ENCODE measurements around the gene FHAD1. TPM values are rescaled to one million over a fixed set of nuclear protein-coding genes. Genes with fewer than 3 reads are reported as not detected.

Gene FHAD1
- total RNA-seq (2016; rRNA removed; fragmentation: Illumina TruSeq; extraction: Trizol) (not detected in 2 replicates), polyA plus RNA-seq (2011; rRNA removed) (not detected in 2 replicates), polyA minus RNA-seq (2011; rRNA and poly(A)+ RNA removed; ENCODE audit: low replicate concordance) (0.04 and 0.80 TPM in 2 replicates), Bru-seq, nascent RNA (percentile 8 among the genes with signal in this experiment), BruChase-seq, experiment 1, labeled RNA remaining after a 6-hour chase (percentile 7 among the genes with signal in this experiment), BruChase-seq, experiment 2, labeled RNA remaining after a 2-hour chase (percentile 6 among the genes with signal in this experiment)
- not detected in 2 replicates for total RNA-seq (2016; cell fraction: cytosol; rRNA removed; fragmentation: Illumina TruSeq; extraction: Trizol; ENCODE audit: low read depth)
- total RNA-seq (2016; cell fraction: insoluble cytoplasmic fraction; rRNA removed; fragmentation: Illumina TruSeq; extraction: Trizol) = not detected in 2 replicates
- total RNA-seq (2016; cell fraction: membrane; rRNA removed; fragmentation: Illumina TruSeq; extraction: Trizol) = not detected in 2 replicates
- not detected in 2 replicates for total RNA-seq (2016; cell fraction: nucleus; rRNA removed; fragmentation: Illumina TruSeq; extraction: Trizol)
- polyA plus RNA-seq (2011; cell fraction: cytosol; rRNA removed) = 0.01 and 0.03 TPM in 2 replicates
- polyA plus RNA-seq (2011; cell fraction: nucleus; rRNA removed) = 0.03 and 0.08 TPM in 2 replicates
- polyA plus RNA-seq (2012) = 0.08 and 0.11 TPM in 2 replicates
- not detected in 2 replicates for polyA plus RNA-seq (2016; cell fraction: cytosol; fragmentation: Illumina TruSeq; extraction: Trizol; ENCODE audit: low read depth)
- polyA plus RNA-seq (2016; cell fraction: insoluble cytoplasmic fraction; fragmentation: Illumina TruSeq; extraction: Trizol; ENCODE audit: low read depth) = not detected in 2 replicates
- not detected in 2 replicates for polyA plus RNA-seq (2016; cell fraction: membrane; fragmentation: Illumina TruSeq; extraction: Trizol; ENCODE audit: low read depth)
- polyA plus RNA-seq (2016; cell fraction: nucleus; fragmentation: Illumina TruSeq; extraction: Trizol; ENCODE audit: insufficient read depth, low read depth) = 0.27 TPM in 1 of 2 replicates, not detected in the other
- polyA minus RNA-seq (2011; cell fraction: cytosol; rRNA and poly(A)+ RNA removed) = not detected in 2 replicates
- polyA minus RNA-seq (2011; cell fraction: nucleus; rRNA and poly(A)+ RNA removed) = not detected in 2 replicates
- long read RNA-seq, experiment 1 = 0 reads
- long read RNA-seq, experiment 2 = 0 reads

- FAIRE-seq (no peak), ATAC-seq (peak; percentile 63), DNase-seq (ENCODE audit: low spot score) (no peak)
- no peak within 1 kb of the TSS for H2AFZ ChIP-seq (ENCODE audit: low read length)
- in situ Hi-C loops (cut with HindIII; ENCODE audit: extremely low pct_ligation_motif_present, low pct_unique_long_range_greater_than_20kb) = no loop called here
- no peaks in the 10 kb centered on the region for H3K9me3 ChIP-seq (ENCODE audit: low read length)
- peaks cover 3 to 59% of the 10 kb centered on the region in 2 experiments; a peak in 4 of 5 replicates for H3K27me3 ChIP-seq (ENCODE audit: control insufficient read depth in 1 of 2, insufficient read depth in 2 of 2, low read length in 2 of 2)
- H3K79me2 ChIP-seq (ENCODE audit: insufficient read depth, low read length) = no peaks in the 10 kb centered on the region
- intact Hi-C loops (cut with micrococcal nuclease; ENCODE audit: unreplicated experiment) = no loop called here
- WGBS (ENCODE audit: low lambda C conversion rate) = 41% methylated on average over 31 of the region's 55 CpGs
- ChIA-PET POLR2A (no interaction called here), CTCF (ENCODE audit: low intra/inter-chr PET ratio, low total read pairs) (no interaction called here)
- H3K36me3 ChIP-seq (replicated peaks in 1 of 2; ENCODE audit: control insufficient read depth in 1 of 2, insufficient read depth in 2 of 2, low read length in 2 of 2) = no peaks in the 10 kb centered on the region
- peaks cover 14% of the 10 kb centered on the region for H3K4me1 ChIP-seq (ENCODE audit: insufficient read depth, low read length)
- BruUV-seq (replicated peaks) = no TSS peak
- peak within 1 kb of the TSS in 2 of 3 experiments; percentile 21 to 29; a peak in 3 of 6 replicates for H3K4me3 ChIP-seq (replicated peaks in 1 of 3; ENCODE audit: insufficient read depth in 1 of 3, low read depth in 2 of 3, low read length in 3 of 3)
- H4K20me1 ChIP-seq (ENCODE audit: insufficient read depth, low read length) = no peaks in the 10 kb centered on the region
- H3K4me2 ChIP-seq (ENCODE audit: low read depth, low read length) = peak within 1 kb of the TSS; percentile 10; the same call in 1 of the 2 replicates
- H3K9ac ChIP-seq (ENCODE audit: insufficient read depth, low read depth, low read length) = no peak within 1 kb of the TSS
- no peak within 1 kb of the TSS for H3K27ac ChIP-seq (ENCODE audit: extremely low read length, insufficient read depth, low read length)
- TF ChIP-seq HOXA3 (CRISPR knock-in tag; IDR thresholded peaks at IDR 0.05) (peak; percentile 53; the same call in 1 of the 2 replicates), ZNF557 (CRISPR knock-in tag; IDR thresholded peaks at IDR 0.05) (no peak), ZNF629 (CRISPR knock-in tag; conservative IDR thresholded peaks at IDR 0.05) (peak; percentile 97), ZNF296 (CRISPR knock-in tag; conservative IDR thresholded peaks at IDR 0.05) (no peak), YY1 (IDR thresholded peaks at IDR 0.05; ENCODE audit: insufficient read depth, insufficient replicate concordance, low read depth, low read length) (peak; percentile 57), SAP130 (CRISPR knock-in tag; IDR thresholded peaks at IDR 0.05; ENCODE audit: low read depth) (peak; percentile 36), RFX1 (IDR thresholded peaks at IDR 0.05) (peak; percentile 86), RFX3 (CRISPR knock-in tag; IDR thresholded peaks at IDR 0.05) (peak; percentile 75), KDM1A (CRISPR knock-in tag; IDR thresholded peaks at IDR 0.05) (0 out of 2 replicates have a peak, but pooled peaks have one; percentile 62), ATF6 (CRISPR knock-in tag; conservative IDR thresholded peaks at IDR 0.05) (no peak)
- TF ChIP-seq, protein P1, sequence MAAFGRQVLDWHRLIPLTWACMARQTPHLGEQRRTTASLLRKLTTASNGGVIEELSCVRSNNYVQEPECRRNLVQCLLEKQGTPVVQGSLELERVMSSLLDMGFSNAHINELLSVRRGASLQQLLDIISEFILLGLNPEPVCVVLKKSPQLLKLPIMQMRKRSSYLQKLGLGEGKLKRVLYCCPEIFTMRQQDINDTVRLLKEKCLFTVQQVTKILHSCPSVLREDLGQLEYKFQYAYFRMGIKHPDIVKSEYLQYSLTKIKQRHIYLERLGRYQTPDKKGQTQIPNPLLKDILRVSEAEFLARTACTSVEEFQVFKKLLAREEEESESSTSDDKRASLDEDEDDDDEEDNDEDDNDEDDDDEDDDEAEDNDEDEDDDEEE (CRISPR knock-in tag; IDR thresholded peaks at IDR 0.05) = 0 out of 2 replicates have a peak, but pooled peaks have one; percentile 15
- TF ChIP-seq, protein P2, sequence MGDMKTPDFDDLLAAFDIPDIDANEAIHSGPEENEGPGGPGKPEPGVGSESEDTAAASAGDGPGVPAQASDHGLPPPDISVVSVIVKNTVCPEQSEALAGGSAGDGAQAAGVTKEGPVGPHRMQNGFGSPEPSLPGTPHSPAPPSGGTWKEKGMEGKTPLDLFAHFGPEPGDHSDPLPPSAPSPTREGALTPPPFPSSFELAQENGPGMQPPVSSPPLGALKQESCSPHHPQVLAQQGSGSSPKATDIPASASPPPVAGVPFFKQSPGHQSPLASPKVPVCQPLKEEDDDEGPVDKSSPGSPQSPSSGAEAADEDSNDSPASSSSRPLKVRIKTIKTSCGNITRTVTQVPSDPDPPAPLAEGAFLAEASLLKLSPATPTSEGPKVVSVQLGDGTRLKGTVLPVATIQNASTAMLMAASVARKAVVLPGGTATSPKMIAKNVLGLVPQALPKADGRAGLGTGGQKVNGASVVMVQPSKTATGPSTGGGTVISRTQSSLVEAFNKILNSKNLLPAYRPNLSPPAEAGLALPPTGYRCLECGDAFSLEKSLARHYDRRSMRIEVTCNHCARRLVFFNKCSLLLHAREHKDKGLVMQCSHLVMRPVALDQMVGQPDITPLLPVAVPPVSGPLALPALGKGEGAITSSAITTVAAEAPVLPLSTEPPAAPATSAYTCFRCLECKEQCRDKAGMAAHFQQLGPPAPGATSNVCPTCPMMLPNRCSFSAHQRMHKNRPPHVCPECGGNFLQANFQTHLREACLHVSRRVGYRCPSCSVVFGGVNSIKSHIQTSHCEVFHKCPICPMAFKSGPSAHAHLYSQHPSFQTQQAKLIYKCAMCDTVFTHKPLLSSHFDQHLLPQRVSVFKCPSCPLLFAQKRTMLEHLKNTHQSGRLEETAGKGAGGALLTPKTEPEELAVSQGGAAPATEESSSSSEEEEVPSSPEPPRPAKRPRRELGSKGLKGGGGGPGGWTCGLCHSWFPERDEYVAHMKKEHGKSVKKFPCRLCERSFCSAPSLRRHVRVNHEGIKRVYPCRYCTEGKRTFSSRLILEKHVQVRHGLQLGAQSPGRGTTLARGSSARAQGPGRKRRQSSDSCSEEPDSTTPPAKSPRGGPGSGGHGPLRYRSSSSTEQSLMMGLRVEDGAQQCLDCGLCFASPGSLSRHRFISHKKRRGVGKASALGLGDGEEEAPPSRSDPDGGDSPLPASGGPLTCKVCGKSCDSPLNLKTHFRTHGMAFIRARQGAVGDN (CRISPR knock-in tag; IDR thresholded peaks at IDR 0.05) = peak; percentile 41
Observed at GRCh38 chr1:15246960-15247614, at the start of gene FHAD1. FHAD1 (plus strand) TSS chr1:15247223; CDS start chr1:15251785, 4,562 bp downstream.

All from HepG2 (cell line).